Brain microvascular endothelial cell (primary cell): Measurements from ENCODE around the gene PPP2R1B.
A peak's percentile ranks its signal among the peaks of the same experiment; 100 is the strongest.

ENCODE experiments used
- DNase-seq: peaks from one replicate; pipeline ENCODE4 v3.0.0-alpha.2; 2020
- H3K27ac ChIP-seq: fragments of 250-450 bp; sonication (Bioruptor Pico); 2 replicates; pipeline ENCODE4 v1.5.1; 2020; ENCODE audit warnings: mild to moderate bottlenecking, moderate library complexity
- H3K27me3 ChIP-seq: fragments of 250-450 bp; sonication (Bioruptor Pico); replicated peaks from 2 replicates; pipeline ENCODE4 v1.5.1; 2020; ENCODE audit warnings: mild to moderate bottlenecking
- H3K36me3 ChIP-seq: fragments of 250-450 bp; sonication (Bioruptor Pico); replicated peaks from 2 replicates; pipeline ENCODE4 v1.5.1; 2020; ENCODE audit warnings: mild to moderate bottlenecking
- H3K4me3 ChIP-seq: 2 replicates; pipeline ENCODE4 v1.5.1; 2011; ENCODE audit warnings: low read depth, mild to moderate bottlenecking, control low read depth, low read length, moderate library complexity
- CTCF ChIP-seq: IDR thresholded peaks from 2 replicates; pipeline ENCODE4 v1.5.1; 2011; ENCODE audit warnings: low read depth, mild to moderate bottlenecking, moderate library complexity, low read length, control low read depth, inconsistent platforms; ENCODE audit errors: missing control alignments
- in situ Hi-C: cut with HindIII; loops from 2 replicates; pipeline ENCODE4 v1.10.0; 2017; ENCODE audit warnings: low sequenced_read_pairs, low pct_ligation_motif_present

PPP2R1B gene

DNA sequence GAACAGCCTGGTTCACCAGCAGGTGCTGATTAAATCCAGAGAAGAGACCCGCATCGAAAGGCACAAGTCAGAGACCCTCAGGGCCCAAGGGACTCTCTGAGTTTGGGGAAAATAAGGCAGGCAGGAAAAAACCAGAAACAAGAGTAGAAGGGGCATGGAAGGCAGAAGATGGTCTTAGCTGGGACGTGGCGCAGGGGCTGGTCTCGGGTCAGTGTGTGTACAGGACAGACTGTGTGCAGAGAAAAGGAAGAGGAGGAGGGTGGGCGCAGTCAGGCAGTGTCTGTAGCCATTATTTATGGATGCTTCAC lies 31.3 kb downstream of the PPP2R1B start:
- peak overlapping the region; percentile 100 for H3K27ac ChIP-seq
- H3K27me3 ChIP-seq = no peaks in the 10 kb centered on the region
- in situ Hi-C loops = no loop called here
- TF ChIP-seq CTCF = no peak
- no peaks in the 10 kb centered on the region for H3K36me3 ChIP-seq
- DNase-seq = no peak
- no peak overlapping the region for H3K4me3 ChIP-seq

- H3K36me3 ChIP-seq = no peaks in the 10 kb centered on the region
- peak overlapping the region; percentile 100 for H3K27ac ChIP-seq
- in situ Hi-C loops = no loop called here
- H3K27me3 ChIP-seq = no peaks in the 10 kb centered on the region
- no peak for DNase-seq
- no peak for TF ChIP-seq CTCF
- no peak overlapping the region for H3K4me3 ChIP-seq
Observed at GRCh38 chr11:111734101-111734953, 31.9 kb downstream of the PPP2R1B start.

GRCh38 chr11:111733611-111734088 lies 32.5 kb downstream of the PPP2R1B start:
- in situ Hi-C loops = no loop called here
- no peak for TF ChIP-seq CTCF
- no peaks in the 10 kb centered on the region for H3K36me3 ChIP-seq
- no peak for DNase-seq
- no peak overlapping the region for H3K4me3 ChIP-seq
- peak overlapping the region; percentile 100 for H3K27ac ChIP-seq
- H3K27me3 ChIP-seq = no peaks in the 10 kb centered on the region

DNA sequence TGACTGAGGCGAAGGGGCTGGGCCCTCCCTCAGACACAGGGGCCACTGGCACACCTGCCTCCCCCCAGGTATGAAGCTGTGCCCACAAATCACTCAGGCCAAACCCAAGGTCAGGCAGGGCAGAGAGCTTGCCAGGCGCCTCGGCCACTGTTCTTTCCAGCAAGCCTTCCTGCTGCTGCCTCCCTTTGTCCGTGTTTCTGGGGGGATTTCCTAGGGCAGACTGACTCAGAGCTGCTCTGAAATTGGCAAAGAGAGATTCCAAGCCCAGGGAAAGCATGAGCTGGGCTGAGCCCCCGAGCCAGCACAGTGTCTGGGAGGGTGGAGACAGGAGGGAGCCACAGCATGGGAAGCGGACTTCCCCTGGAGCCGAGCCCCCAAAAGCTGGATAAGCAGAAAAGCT lies 33.2 kb downstream of the PPP2R1B start:
- no peaks in the 10 kb centered on the region for H3K27me3 ChIP-seq
- no peak overlapping the region for H3K4me3 ChIP-seq
- peak overlapping the region; percentile 100 for H3K27ac ChIP-seq
- H3K36me3 ChIP-seq = no peaks in the 10 kb centered on the region
- TF ChIP-seq CTCF = no peak
- in situ Hi-C loops = no loop called here
- DNase-seq = peak; percentile 76

- Histone ChIP-seq H3K4me3 (no peak overlapping the region), H3K36me3 (peaks cover 2% of the 10 kb centered on the region), H3K27ac (no peak overlapping the region), H3K27me3 (no peaks in the 10 kb centered on the region)
- in situ Hi-C loops = no loop called here
- TF ChIP-seq CTCF = no peak
- DNase-seq = no peak
Observed at GRCh38 chr11:111731821-111732220, 34.4 kb downstream of the PPP2R1B start.
